Epidermal melanocyte (primary cell): ENCODE data around the gene PCDHB12.
"Not testable (repeated sequence)": the region's sequence is repeated elsewhere in the genome, so short reads cannot be mapped to it uniquely, and the experiment has no call there.

Source experiments
- DNase-seq: peaks from one replicate; pipeline ENCODE4 v3.0.0; 2011; ENCODE audit warnings: low spot score; ENCODE audit not compliant: insufficient read length

The PCDHB12 gene

GRCh38 chr5:141208478-141208877 is at the start of gene PCDHB12:
Gene PCDHB12 (plus strand): TSS chr5:141208719. CDS start chr5:141208908, 189 bp downstream.
- DNase-seq, result no peak

- DNase-seq, result no peak
Measured at GRCh38 chr5:141172381-141173204, 35.9 kb upstream of the PCDHB12 start, which contains the start of gene PCDHB7. Gene PCDHB7 (plus strand): TSS chr5:141172644. CDS start chr5:141172836, 192 bp downstream.

- not testable (repeated sequence) for DNase-seq
Measured at GRCh38 chr5:141174291-141175104, 34.0 kb upstream of the PCDHB12 start.

GRCh38 chr5:141175933-141176332 is 32.6 kb upstream of the PCDHB12 start:
- DNase-seq, result no peak

GRCh38 chr5:141177577-141178191 is 30.8 kb upstream of the PCDHB12 start, which contains the start of gene PCDHB8:
Gene PCDHB8 (plus strand): TSS chr5:141177790. CDS start chr5:141178035, 245 bp downstream.
- not testable (repeated sequence) for DNase-seq

- not testable (repeated sequence) for DNase-seq
Measured at GRCh38 chr5:141179371-141179770, 29.1 kb upstream of the PCDHB12 start.

- not testable (repeated sequence) for DNase-seq
Measured at GRCh38 chr5:141179876-141180275, 28.6 kb upstream of the PCDHB12 start.

- DNase-seq, result no peak
Measured at GRCh38 chr5:141180313-141180712, 28.2 kb upstream of the PCDHB12 start.

- no peak for DNase-seq
Measured at GRCh38 chr5:141182248-141182647, 26.3 kb upstream of the PCDHB12 start, which contains the start of gene PCDHB16. Gene PCDHB16 (plus strand): TSS chr5:141182387. CDS start chr5:141182560, 173 bp downstream.

- not testable (repeated sequence) for DNase-seq
Measured at GRCh38 chr5:141184117-141184855, 24.2 kb upstream of the PCDHB12 start.

GRCh38 chr5:141186897-141187512 is 21.5 kb upstream of the PCDHB12 start, which contains the start of gene PCDHB9:
Gene PCDHB9 (plus strand): TSS chr5:141187161. CDS start chr5:141187319, 158 bp downstream.
- DNase-seq, result no peak

- DNase-seq, result not testable (repeated sequence)
Measured at GRCh38 chr5:141188682-141189081, 19.8 kb upstream of the PCDHB12 start.

GRCh38 chr5:141189131-141189530 is 19.4 kb upstream of the PCDHB12 start:
- DNase-seq, result not testable (repeated sequence)

GRCh38 chr5:141192110-141192725 is 16.3 kb upstream of the PCDHB12 start, which contains the start of gene PCDHB10:
Gene PCDHB10 (plus strand): TSS chr5:141192353. CDS start chr5:141192553, 200 bp downstream.
- no peak for DNase-seq

GRCh38 chr5:141194332-141194731 is 14.2 kb upstream of the PCDHB12 start:
- not testable (repeated sequence) for DNase-seq

- DNase-seq, result no peak
Measured at GRCh38 chr5:141196363-141196762, 12.2 kb upstream of the PCDHB12 start.

GRCh38 chr5:141199359-141200235 is 8.9 kb upstream of the PCDHB12 start, which contains the start of gene PCDHB11:
Gene PCDHB11 (plus strand): TSS chr5:141199627. CDS start chr5:141199775, 148 bp downstream.
- DNase-seq, result no peak

GRCh38 chr5:141201126-141201525 is 7.4 kb upstream of the PCDHB12 start:
- not testable (repeated sequence) for DNase-seq
